G401.6 (cell line): Measurements from ENCODE around the gene ARPC1A.
"Not testable (repeated sequence)": the region's sequence is repeated elsewhere in the genome, so short reads cannot be mapped to it uniquely, and the experiment has no call there.

Experiments used
- FAIRE-seq: peaks from 2 replicates; lab custom pipeline; 2012; peaks lifted over from hg19 to GRCh38; lab: Jason Lieb, UNC

Gene ARPC1A

GRCh38 chr7:99325592-99326407 is at the start of gene ARPC1A:
Gene ARPC1A, plus strand, starts transcription at chr7:99325898. Its CDS starts 7,456 bp downstream, at chr7:99333354.
- FAIRE-seq = no peak

GRCh38 chr7:99278180-99278579 is 47.5 kb upstream of the ARPC1A start:
- no peak for FAIRE-seq

- FAIRE-seq = not testable (repeated sequence)
Measured at GRCh38 chr7:99284165-99284564, 41.5 kb upstream of the ARPC1A start.

- FAIRE-seq = no peak
Measured at GRCh38 chr7:99287779-99288534, 37.7 kb upstream of the ARPC1A start.

- FAIRE-seq = no peak
Measured at GRCh38 chr7:99289185-99289584, 36.5 kb upstream of the ARPC1A start.

- not testable (repeated sequence) for FAIRE-seq
Measured at GRCh38 chr7:99290148-99290547, 35.5 kb upstream of the ARPC1A start.

GRCh38 chr7:99290980-99291607 is 34.6 kb upstream of the ARPC1A start:
- no peak for FAIRE-seq

GRCh38 chr7:99292127-99292526 is 33.6 kb upstream of the ARPC1A start:
- FAIRE-seq = no peak

- no peak for FAIRE-seq
Measured at GRCh38 chr7:99293167-99293566, 32.5 kb upstream of the ARPC1A start.

- FAIRE-seq = no peak
Measured at GRCh38 chr7:99293650-99294049, 32.0 kb upstream of the ARPC1A start.

- no peak for FAIRE-seq
Measured at GRCh38 chr7:99296471-99296870, 29.2 kb upstream of the ARPC1A start.

- no peak for FAIRE-seq
Measured at GRCh38 chr7:99301496-99301895, 24.2 kb upstream of the ARPC1A start.

GRCh38 chr7:99305473-99306260 is 20.0 kb upstream of the ARPC1A start:
- FAIRE-seq = no peak

GRCh38 chr7:99308461-99309074 is 17.1 kb upstream of the ARPC1A start:
- no peak for FAIRE-seq

- FAIRE-seq = no peak
Measured at GRCh38 chr7:99309111-99309510, 16.6 kb upstream of the ARPC1A start.

- no peak for FAIRE-seq
Measured at GRCh38 chr7:99310004-99310403, 15.7 kb upstream of the ARPC1A start.

GRCh38 chr7:99311702-99312101 is 14.0 kb upstream of the ARPC1A start:
- no peak for FAIRE-seq

GRCh38 chr7:99312316-99313203 is 13.1 kb upstream of the ARPC1A start:
- peak; percentile 42 for FAIRE-seq

GRCh38 chr7:99313204-99313573 is 12.5 kb upstream of the ARPC1A start:
- no peak for FAIRE-seq

- no peak for FAIRE-seq
Measured at GRCh38 chr7:99314504-99314903, 11.2 kb upstream of the ARPC1A start.

- FAIRE-seq = no peak
Measured at GRCh38 chr7:99320371-99320770, 5.3 kb upstream of the ARPC1A start.
